Naive thymus-derived CD4-positive, alpha-beta T cell (primary cell): Measurements from ENCODE around the gene WDR7. TPM values are rescaled to one million over a fixed set of nuclear protein-coding genes. Genes with fewer than 3 reads are reported as not detected.

Source experiments
- ATAC-seq: fragments of 150-1000 bp; cut with Tn5 transposase; 2 replicates; pipeline ENCODE4 v1.10.0; 2021; ENCODE audit warnings: mild to moderate bottlenecking, moderate library complexity
- CTCF ChIA-PET: fragments of 350-600 bp; sonication (Branson Sonifier 250); formaldehyde crosslinking; loops from one replicate; lab custom pipeline; 2021; ENCODE audit warnings: antibody characterized with exemption; lab: Charles Lee
- POLR2A ChIA-PET: fragments of 350-600 bp; sonication (Branson Sonifier 250); formaldehyde crosslinking; loops from one replicate; lab custom pipeline; 2021; ENCODE audit warnings: antibody characterized with exemption, inconsistent platforms; lab: Charles Lee
- DNase-seq, 9 donors: peaks; one replicate each; pipeline versions ENCODE4 v3.0.0 to v3.0.0-alpha.2; 2020 to 2022; ENCODE audit warnings: mixed read lengths in 1 of 9
- H3K27ac ChIP-seq: one replicate; pipeline ENCODE4 v1.7.0; 2013; ENCODE audit warnings: mild to moderate bottlenecking, low read depth, low read length, moderate library complexity
- H3K27me3 ChIP-seq, 2 donors: one replicate each; pipeline ENCODE4 v1.7.0; 2013; ENCODE audit warnings: low read length in 2 of 2, mild to moderate bottlenecking in 2 of 2, moderate library complexity in 2 of 2; ENCODE audit not compliant: control insufficient read depth in 2 of 2, insufficient read depth in 2 of 2
- H3K36me3 ChIP-seq, 3 experiments: 1 replicate in 2 of 3; 2 replicates in 1 of 3; pipeline ENCODE4 v1.7.0; 2013; ENCODE audit warnings: low read length in 3 of 3, mild to moderate bottlenecking in 3 of 3, moderate library complexity in 1 of 3; ENCODE audit not compliant: insufficient read depth in 3 of 3, control insufficient read depth in 2 of 3
- H3K4me1 ChIP-seq, 2 donors: one replicate each; pipeline ENCODE4 v1.7.0; 2013; ENCODE audit warnings: low read length in 2 of 2, mild to moderate bottlenecking in 2 of 2, moderate library complexity in 1 of 2; ENCODE audit not compliant: control insufficient read depth in 2 of 2, insufficient read depth in 2 of 2
- H3K4me3 ChIP-seq: 2 replicates; pipeline ENCODE4 v1.7.0; 2013; ENCODE audit warnings: mild to moderate bottlenecking, low read length
- H3K9me3 ChIP-seq, 3 experiments: 1 replicate in 2 of 3; 2 replicates in 1 of 3; pipeline ENCODE4 v1.7.0; 2013; ENCODE audit warnings: low read length in 3 of 3; ENCODE audit not compliant: control insufficient read depth in 2 of 3
- H3K27ac Mint-ChIP-seq, 9 donors: one replicate each; pipeline ENCODE4 v1.8.0; 2020 to 2022; ENCODE audit warnings: mixed read lengths in 9 of 9, mild to moderate bottlenecking in 8 of 9, moderate library complexity in 5 of 9, inconsistent platforms in 2 of 9
- H3K27me3 Mint-ChIP-seq, 5 donors: one replicate each; pipeline ENCODE4 v1.8.0; 2021 to 2022; ENCODE audit warnings: mixed read lengths in 5 of 5, mild to moderate bottlenecking in 1 of 5
- H3K36me3 Mint-ChIP-seq, 5 donors: one replicate each; pipeline ENCODE4 v1.8.0; 2020 to 2022; ENCODE audit warnings: mixed read lengths in 5 of 5, mild to moderate bottlenecking in 3 of 5, inconsistent platforms in 1 of 5
- H3K4me1 Mint-ChIP-seq, 7 donors: one replicate each; pipeline ENCODE4 v1.8.0; 2020 to 2022; ENCODE audit warnings: mixed read lengths in 7 of 7, mild to moderate bottlenecking in 3 of 7, inconsistent platforms in 1 of 7
- H3K4me3 Mint-ChIP-seq, 10 donors: one replicate each; pipeline ENCODE4 v1.8.0; 2020 to 2022; ENCODE audit warnings: mild to moderate bottlenecking in 10 of 10, mixed read lengths in 10 of 10, moderate library complexity in 6 of 10, inconsistent platforms in 2 of 10
- H3K9me3 Mint-ChIP-seq, 11 donors: one replicate each; pipeline ENCODE4 v1.8.0; 2020 to 2022; ENCODE audit warnings: mixed read lengths in 11 of 11, mild to moderate bottlenecking in 4 of 11, inconsistent platforms in 1 of 11, moderate library complexity in 1 of 11
- intact Hi-C, 2 donors: fragments of 100-400 bp; cut with micrococcal nuclease; formaldehyde crosslinking; loops; one replicate each; pipeline ENCODE4 v1.15.1; 2023
- polyA plus RNA-seq, 2 donors: library from polyadenylated mRNA; unstranded; fragments of 300-500 nt; fragmentation: Illumina TruSeq; gene quantifications; one replicate each; pipeline ENCODE4 v1.2.3, GENCODE V29; 2021
- total RNA-seq, 6 experiments: library from RNA in 5 of 6; stranded (reverse) in 5 of 6; gene quantifications; 1 replicate in 5 of 6; 2 replicates in 1 of 6; pipeline ENCODE4 v1.2.3 and lab custom pipeline; 2021 to 2026

Gene WDR7
- total and polyA plus RNA-seq, 7 experiments from 2014 or later, result 28.3 to 59.8 (median 50.1) TPM

GRCh38 chr18:57052759-57053158 lies 401.6 kb downstream of the WDR7 start:
- Mint-ChIP-seq H3K27me3 (peaks cover 6 to 21% (median 14%) of the 10 kb centered on the region in 5 donors), H3K4me3 (no peak overlapping the region), H3K9me3 (peaks cover 0 to 10% (median 4%) of the 10 kb centered on the region in 11 donors), H3K4me1 (peaks cover 0 to 8% (median 0%) of the 10 kb centered on the region in 7 donors), H3K27ac (no peak overlapping the region), H3K36me3 (no peaks in the 10 kb centered on the region)
- intact Hi-C loops, result no loop called here
- Histone ChIP-seq H3K4me3 (no peak overlapping the region), H3K36me3 (no peaks in the 10 kb centered on the region), H3K4me1 (no peaks in the 10 kb centered on the region), H3K9me3 (no peaks in the 10 kb centered on the region), H3K27me3 (no peaks in the 10 kb centered on the region), H3K27ac (no peak overlapping the region)
- POLR2A ChIA-PET, result no interaction called here
- ATAC-seq, result no peak
- CTCF ChIA-PET, result no interaction called here
- DNase-seq, result no peak

DNA sequence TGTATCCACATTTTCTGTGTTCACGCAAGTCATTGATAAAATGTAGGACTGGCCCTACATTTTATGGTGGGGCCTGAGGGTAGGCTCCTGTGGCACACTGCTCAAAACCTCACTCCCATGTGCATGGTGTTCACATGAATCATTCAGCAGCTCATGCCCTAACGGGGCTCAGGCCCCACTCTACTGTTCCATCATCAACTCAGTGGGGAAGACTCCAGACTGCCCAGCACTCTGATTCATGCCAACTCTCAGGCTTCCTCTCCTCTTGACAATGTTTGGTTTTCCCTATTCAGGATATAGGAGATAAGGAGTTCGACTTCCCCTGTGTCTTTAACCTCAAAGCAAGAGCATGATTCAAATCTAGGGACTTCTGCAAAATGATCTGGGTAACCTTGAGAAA lies 403.7 kb downstream of the WDR7 start:
- Mint-ChIP-seq H3K4me1 (peaks cover 0 to 8% (median 0%) of the 10 kb centered on the region in 7 donors), H3K4me3 (no peak overlapping the region), H3K36me3 (no peaks in the 10 kb centered on the region), H3K9me3 (peaks cover 0 to 11% (median 4%) of the 10 kb centered on the region in 11 donors), H3K27me3 (peaks cover 6 to 24% (median 22%) of the 10 kb centered on the region in 5 donors), H3K27ac (no peak overlapping the region)
- Histone ChIP-seq H3K9me3 (no peaks in the 10 kb centered on the region), H3K4me1 (no peaks in the 10 kb centered on the region), H3K4me3 (no peak overlapping the region), H3K27ac (no peak overlapping the region), H3K36me3 (no peaks in the 10 kb centered on the region), H3K27me3 (no peaks in the 10 kb centered on the region)
- ATAC-seq, result no peak
- ChIA-PET CTCF (no interaction called here), POLR2A (no interaction called here)
- intact Hi-C loops, result no loop called here
- no peak for DNase-seq

- ChIA-PET CTCF (no interaction called here), POLR2A (no interaction called here)
- no peak overlapping the region for H3K4me3 Mint-ChIP-seq
- peaks cover 0 to 2% (median 0%) of the 10 kb centered on the region in 7 donors for H3K4me1 Mint-ChIP-seq
- no peaks in the 10 kb centered on the region for H3K36me3 ChIP-seq
- no peaks in the 10 kb centered on the region for H3K36me3 Mint-ChIP-seq
- no peaks in the 10 kb centered on the region for H3K4me1 ChIP-seq
- no peak overlapping the region for H3K27ac Mint-ChIP-seq
- intact Hi-C loops, result no loop called here
- DNase-seq, result no peak
- no peaks in the 10 kb centered on the region for H3K27me3 ChIP-seq
- no peak for ATAC-seq
- H3K27me3 Mint-ChIP-seq, result peaks cover 6 to 29% (median 19%) of the 10 kb centered on the region in 5 donors
- H3K27ac ChIP-seq, result no peak overlapping the region
- H3K9me3 ChIP-seq, result no peaks in the 10 kb centered on the region
- no peak overlapping the region for H3K4me3 ChIP-seq
- peaks cover 0 to 11% (median 4%) of the 10 kb centered on the region in 11 donors for H3K9me3 Mint-ChIP-seq
These were observed 406.7 kb downstream of the WDR7 start for GRCh38 chr18:57057890-57058289.

- intact Hi-C loops, result no loop called here
These were observed 407.6 kb downstream of the WDR7 start for GRCh38 chr18:57058734-57059133.

GRCh38 chr18:57059366-57059765 lies 408.2 kb downstream of the WDR7 start:
- no peak for ATAC-seq
- ChIA-PET CTCF (no interaction called here), POLR2A (no interaction called here)
- Mint-ChIP-seq H3K4me1 (peaks cover 0 to 2% (median 0%) of the 10 kb centered on the region in 7 donors), H3K27ac (no peak overlapping the region), H3K27me3 (peaks cover 6 to 29% (median 16%) of the 10 kb centered on the region in 5 donors), H3K9me3 (peaks cover 0 to 7% (median 3%) of the 10 kb centered on the region in 11 donors), H3K4me3 (no peak overlapping the region), H3K36me3 (no peaks in the 10 kb centered on the region)
- intact Hi-C loops, result no loop called here
- no peak for DNase-seq
- Histone ChIP-seq H3K4me3 (no peak overlapping the region), H3K36me3 (no peaks in the 10 kb centered on the region), H3K4me1 (no peaks in the 10 kb centered on the region), H3K27ac (no peak overlapping the region), H3K9me3 (no peaks in the 10 kb centered on the region), H3K27me3 (no peaks in the 10 kb centered on the region)

More at GRCh38 chr18:57058734-57059133, 407.6 kb downstream of the WDR7 start:
- Mint-ChIP-seq H3K36me3 (no peaks in the 10 kb centered on the region), H3K4me1 (peaks cover 0 to 2% (median 0%) of the 10 kb centered on the region in 7 donors), H3K27me3 (peaks cover 6 to 29% (median 16%) of the 10 kb centered on the region in 5 donors), H3K9me3 (peaks cover 0 to 11% (median 4%) of the 10 kb centered on the region in 11 donors), H3K27ac (no peak overlapping the region), H3K4me3 (no peak overlapping the region)
- no peaks in the 10 kb centered on the region for H3K36me3 ChIP-seq
- no peak overlapping the region for H3K4me3 ChIP-seq
- no peaks in the 10 kb centered on the region for H3K9me3 ChIP-seq
- ChIA-PET POLR2A (no interaction called here), CTCF (no interaction called here)
- H3K27me3 ChIP-seq, result no peaks in the 10 kb centered on the region
- H3K4me1 ChIP-seq, result no peaks in the 10 kb centered on the region
- ATAC-seq (no peak), DNase-seq (no peak)
- H3K27ac ChIP-seq, result no peak overlapping the region

DNA sequence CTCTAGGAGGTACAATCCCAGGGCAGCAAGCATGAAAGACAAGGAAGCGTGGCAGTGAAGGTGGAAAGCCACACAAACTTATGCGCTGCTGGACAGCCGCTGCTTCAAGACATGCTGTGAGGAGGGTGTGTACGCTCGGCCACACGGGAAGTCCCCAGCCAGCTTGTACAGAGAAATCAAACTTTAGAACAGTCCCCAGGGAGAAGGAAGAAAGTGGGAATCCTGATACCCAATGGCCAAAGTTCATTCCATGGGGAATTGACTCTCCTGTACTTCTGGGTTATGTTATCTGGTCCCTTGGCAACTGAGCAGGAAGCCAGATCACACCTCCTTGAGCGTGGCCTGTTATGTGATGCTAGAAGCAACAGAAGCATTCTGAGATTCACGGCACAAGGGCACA lies 409.7 kb downstream of the WDR7 start:
- Histone ChIP-seq H3K9me3 (no peaks in the 10 kb centered on the region), H3K4me3 (no peak overlapping the region), H3K27ac (no peak overlapping the region), H3K27me3 (no peaks in the 10 kb centered on the region), H3K36me3 (no peaks in the 10 kb centered on the region), H3K4me1 (no peaks in the 10 kb centered on the region)
- no peak for DNase-seq
- Mint-ChIP-seq H3K27ac (no peak overlapping the region), H3K9me3 (peaks cover 0 to 6% (median 2%) of the 10 kb centered on the region in 11 donors), H3K27me3 (peaks cover 5 to 19% (median 15%) of the 10 kb centered on the region in 5 donors), H3K4me3 (no peak overlapping the region), H3K36me3 (no peaks in the 10 kb centered on the region), H3K4me1 (peaks cover 0 to 2% (median 0%) of the 10 kb centered on the region in 7 donors)
- CTCF ChIA-PET, result no interaction called here
- POLR2A ChIA-PET, result no interaction called here
- ATAC-seq, result no peak
- intact Hi-C loops, result no loop called here

DNA sequence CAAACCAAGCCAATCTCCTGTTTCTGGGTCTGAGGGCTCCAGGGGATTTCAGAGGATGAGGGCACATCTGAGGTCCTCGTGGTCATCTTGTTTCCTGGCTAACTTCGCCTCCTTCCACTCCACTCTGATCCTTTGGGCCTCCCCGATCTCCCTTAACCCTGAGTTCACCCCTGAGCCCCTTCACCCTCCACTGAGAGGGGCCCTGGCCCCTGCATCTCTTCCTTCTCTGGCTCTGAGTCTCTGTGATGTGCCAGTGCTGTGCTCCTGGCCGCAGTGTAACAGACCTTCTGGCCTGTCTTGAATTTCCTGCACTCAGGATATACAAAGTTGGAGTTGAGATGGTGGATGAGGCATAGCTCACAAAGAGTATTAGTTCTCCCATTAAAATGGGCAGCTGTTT lies 411.0 kb downstream of the WDR7 start:
- Mint-ChIP-seq H3K9me3 (peaks cover 0 to 3% (median 0%) of the 10 kb centered on the region in 11 donors), H3K36me3 (no peaks in the 10 kb centered on the region)

More for the DNA sequence above, 411.0 kb downstream of the WDR7 start:
- H3K4me3 ChIP-seq, result no peak overlapping the region
- no peak overlapping the region for H3K27ac ChIP-seq
- no peak for DNase-seq
- ChIA-PET POLR2A (no interaction called here), CTCF (no interaction called here)
- Mint-ChIP-seq H3K4me3 (no peak overlapping the region), H3K27me3 (peaks cover 3 to 17% (median 11%) of the 10 kb centered on the region in 5 donors), H3K4me1 (peaks cover 0 to 2% (median 0%) of the 10 kb centered on the region in 7 donors), H3K27ac (no peak overlapping the region)
- no peaks in the 10 kb centered on the region for H3K4me1 ChIP-seq
- no peak for ATAC-seq
- H3K9me3 ChIP-seq, result no peaks in the 10 kb centered on the region
- H3K36me3 ChIP-seq, result no peaks in the 10 kb centered on the region
- H3K27me3 ChIP-seq, result no peaks in the 10 kb centered on the region
- intact Hi-C loops, result no loop called here
